K562 (cell line): ENCODE results near the gene KLF13. TPM values are rescaled to one million over a fixed set of nuclear protein-coding genes. Genes with fewer than 3 reads are reported as not detected.

Experiments
- ATAC-seq: fragments of 200-7000 bp; cut with Tn5 transposase; 3 replicates; pipeline ENCODE4 v1.9.1; 2020; ENCODE audit warnings: moderate library complexity
- BruUV-seq: library from RNA; stranded (reverse); fragments of 400-500 nt; replicated peaks from 2 replicates; lab custom pipeline; 2021; lab: Mats Ljungman, UMichigan
- CTCF ChIA-PET: fragments of 300-600 bp; formaldehyde crosslinking; extraction: SDS; loops from one replicate; lab custom pipeline; 2021; ENCODE audit warnings: low intra/inter-chr PET ratio; lab: Yijun Ruan, JAX
- POLR2A ChIA-PET: fragments of 300-600, 350-650 bp; sonication (Branson Sonifier 250); formaldehyde crosslinking; extraction: SDS; loops from one replicate; lab custom pipeline; 2021; ENCODE audit warnings: antibody characterized with exemption, inconsistent platforms; lab: Yijun Ruan, JAX
- DNase-seq, 4 experiments: peaks; one replicate each; pipeline versions ENCODE4 v3.0.0 to v3.0.0-alpha.2; 2011 to 2018; ENCODE audit warnings: low spot score in 3 of 4, mixed read lengths in 3 of 4; ENCODE audit errors: extremely low read depth in 1 of 4
- FAIRE-seq: peaks from 2 replicates; lab custom pipeline; 2011; peaks lifted over from hg19 to GRCh38; lab: Jason Lieb, UNC
- H2AFZ ChIP-seq: 2 replicates; pipeline ENCODE4 v1.6.0; 2011; ENCODE audit warnings: low read depth, low read length, control low read depth, inconsistent platforms
- H3K27ac ChIP-seq: fragments of 200-600 bp; 3 replicates; pipeline ENCODE4 v1.8.0; 2011; ENCODE audit warnings: low read depth, mild to moderate bottlenecking, control low read depth, inconsistent platforms, low read length, moderate library complexity, mixed read lengths; ENCODE audit errors: extremely low read depth
- H3K27me3 ChIP-seq, 2 experiments: fragments of 300-600 bp in 1 of 2; 2 replicates in 1 of 2; 3 replicates in 1 of 2; pipeline versions ENCODE4 v1.6.0 to v1.8.0; 2011; ENCODE audit warnings: inconsistent platforms in 2 of 2, low read length in 2 of 2, mild to moderate bottlenecking in 1 of 2, mixed read lengths in 1 of 2, moderate library complexity in 1 of 2; ENCODE audit not compliant: control insufficient read depth in 2 of 2, insufficient read depth in 2 of 2
- H3K36me3 ChIP-seq: fragments of 300-600 bp; 3 replicates; pipeline ENCODE4 v1.8.0; 2011; ENCODE audit warnings: mild to moderate bottlenecking, low read length, inconsistent platforms; ENCODE audit not compliant: control insufficient read depth, insufficient read depth
- H3K4me1 ChIP-seq, 2 experiments: fragments of 200-600 bp in 1 of 2; replicated peaks in 1 of 2; 2 replicates in 1 of 2; 3 replicates in 1 of 2; pipeline versions ENCODE4 v1.5.1 to v1.8.0; 2011; ENCODE audit warnings: inconsistent platforms in 2 of 2, low read length in 2 of 2, mild to moderate bottlenecking in 1 of 2, mixed read lengths in 1 of 2, moderate library complexity in 1 of 2; ENCODE audit not compliant: control insufficient read depth in 2 of 2, insufficient read depth in 2 of 2
- H3K4me2 ChIP-seq: 2 replicates; pipeline ENCODE4 v1.6.1; 2011; ENCODE audit warnings: low read length, control low read depth, inconsistent platforms, mixed read lengths; ENCODE audit not compliant: insufficient read depth
- H3K4me3 ChIP-seq: fragments of 200-600 bp; sonication (generic), shearing (Covaris generic); 2 replicates; pipeline ENCODE4 v1.5.1; 2016; ENCODE audit warnings: control low read depth, inconsistent platforms
- H3K79me2 ChIP-seq: fragments of 200-600 bp; 3 replicates; pipeline ENCODE4 v1.8.0; 2011; ENCODE audit warnings: low read length, inconsistent platforms; ENCODE audit not compliant: control insufficient read depth, insufficient read depth
- H3K9ac ChIP-seq, 2 experiments: 2 replicates each; pipeline versions ENCODE4 v1.6.0 to v1.6.1; 2011; ENCODE audit warnings: low read depth in 2 of 2, low read length in 2 of 2, control low read depth in 1 of 2, inconsistent platforms in 1 of 2, mild to moderate bottlenecking in 1 of 2, mixed read lengths in 1 of 2; ENCODE audit not compliant: insufficient read depth in 1 of 2
- H3K9me1 ChIP-seq: one replicate; pipeline ENCODE4 v1.6.0; 2011; ENCODE audit warnings: inconsistent platforms, mild to moderate bottlenecking, low read length, moderate library complexity; ENCODE audit not compliant: control insufficient read depth, insufficient read depth
- H3K9me3 ChIP-seq: replicated peaks from 2 replicates; pipeline ENCODE4 v1.5.1; 2011; ENCODE audit warnings: low read depth, low read length, inconsistent platforms; ENCODE audit not compliant: control insufficient read depth, insufficient read depth
- H4K20me1 ChIP-seq: replicated peaks from 2 replicates; pipeline ENCODE4 v1.6.1; 2011; ENCODE audit warnings: low read length, inconsistent platforms, mixed read lengths; ENCODE audit not compliant: control insufficient read depth, insufficient read depth
- CREM ChIP-seq: IDR thresholded peaks from 2 replicates; pipeline ENCODE4 v1.6.1; 2014; ENCODE audit warnings: antibody characterized with exemption, low read depth
- ERF ChIP-seq: fragments of 450-650 bp; formaldehyde crosslinking; IDR thresholded peaks from 2 replicates; pipeline ENCODE4 v1.4.0; 2020; ENCODE audit warnings: mild to moderate bottlenecking, mixed read lengths
- JUNB ChIP-seq: fragments of 450-650 bp; formaldehyde crosslinking; conservative IDR thresholded peaks from 2 replicates; pipeline ENCODE4 v1.4.0; 2020; ENCODE audit warnings: mild to moderate bottlenecking
- MEF2A ChIP-seq: IDR thresholded peaks from 2 replicates; pipeline ENCODE4 v1.6.1; 2011; ENCODE audit warnings: low read depth, mild to moderate bottlenecking, low read length, moderate library complexity; ENCODE audit not compliant: control insufficient read depth
- MTA3 ChIP-seq: fragments of 450-650 bp; formaldehyde crosslinking; IDR thresholded peaks from 2 replicates; pipeline ENCODE4 v1.6.1; 2017; ENCODE audit warnings: mild to moderate bottlenecking, borderline replicate concordance
- TEAD1 ChIP-seq, 2 experiments: fragments of 450-650 bp in 1 of 2; sonication (generic) in 1 of 2; formaldehyde crosslinking; IDR thresholded peaks; 2 replicates each; pipeline versions ENCODE4 v1.4.0 to v1.8.0; 2020 to 2022; ENCODE audit warnings: mild to moderate bottlenecking in 2 of 2, missing genetic modification reagents in 1 of 2
- ZFX ChIP-seq: sonication (generic); formaldehyde crosslinking; IDR thresholded peaks from 2 replicates; pipeline ENCODE4 v1.8.0; 2022; ENCODE audit warnings: mild to moderate bottlenecking, missing genetic modification reagents, moderate library complexity
- WGBS: fragments of 100-300 bp; shearing (Covaris generic); methylation state at CpG from one replicate; pipeline ENCODE4 v1.1.6; 2016; ENCODE audit warnings: low coverage, mixed read lengths; ENCODE audit not compliant: insufficient coverage; ENCODE audit errors: missing lambda C conversion rate; 5-methylcytosine and 5-hydroxymethylcytosine counted together
- in situ Hi-C: fragments of 300-500 bp; cut with MboI; formaldehyde crosslinking; loops from 4 replicates; pipeline ENCODE4 v1.15.0; 2018; ENCODE audit warnings: inconsistent platforms, mixed read lengths
- intact Hi-C: fragments of 100-400 bp; cut with micrococcal nuclease; formaldehyde crosslinking; loops from 2 replicates; pipeline ENCODE4 v1.14.2; 2022
- polyA plus RNA-seq, 8 experiments: library from polyadenylated mRNA; depleted of rRNA in 4 of 8; stranded (reverse) in 5 of 8; unstranded in 3 of 8; fragments of >200 nt; fragmentation: Nextera tagmentation in 2 of 8; fragmentation: Illumina TruSeq in 1 of 8; extraction: Ambion mirVana in 2 of 8; extraction: Trizol in 1 of 8; gene quantifications; 2 replicates each; pipeline versions ENCODE4 v1.2.1 to v1.2.3, GENCODE V29; 2011 to 2014; ENCODE audit warnings: inconsistent platforms in 1 of 8, missing spikeins in 1 of 8
- total RNA-seq, 7 experiments: library from RNA; depleted of rRNA in 6 of 7; stranded (reverse); fragments of >200 nt in 6 of 7; fragmentation: Illumina TruSeq in 2 of 7; extraction: Trizol in 2 of 7; gene quantifications; 2 replicates each; pipeline versions ENCODE4 v1.2.1 to v1.2.3, GENCODE V29; 2011 to 2021; ENCODE audit warnings: low replicate concordance in 1 of 7

Gene KLF13
- total and polyA plus RNA-seq, 9 of the 15 experiments (the other 6 are each of a cell fraction or from before 2014, with no cell fraction given) = 1.8 to 10.5 (median 4.8) TPM

DNA sequence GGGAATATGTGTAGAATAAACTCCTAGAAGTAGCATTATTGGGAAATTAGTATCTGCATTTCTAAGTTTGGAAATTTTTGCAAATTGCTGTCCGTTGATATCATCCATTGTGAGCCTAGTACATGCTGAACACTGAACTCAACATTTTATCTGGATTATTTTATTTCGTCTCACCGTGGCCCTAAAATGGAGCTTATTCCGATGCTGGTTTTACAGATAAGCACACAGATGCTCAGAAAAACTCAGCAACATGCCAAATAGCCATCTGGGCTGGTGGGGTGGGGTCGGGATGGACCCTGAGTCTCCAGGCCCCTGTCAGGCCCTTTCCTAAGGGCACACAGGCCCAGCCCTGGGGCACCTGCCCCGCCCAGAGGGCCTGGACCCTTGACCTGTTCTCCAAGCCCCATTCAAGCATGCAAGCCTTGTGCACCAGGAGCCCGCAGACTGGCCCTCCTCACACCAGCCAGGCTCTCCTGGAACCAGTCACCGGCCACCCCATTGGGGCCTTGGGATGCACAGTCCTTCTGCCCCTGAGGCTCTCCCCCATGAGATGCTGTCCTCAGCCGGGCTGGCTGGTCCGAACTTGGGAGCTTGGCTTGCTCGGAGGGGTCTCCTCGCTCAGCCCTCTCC lies 20.7 kb upstream of the KLF13 start:
- DNase-seq (no peak), ATAC-seq (no peak), FAIRE-seq (no peak)
- TF ChIP-seq JUNB (CRISPR knock-in tag) (no peak), CREM (no peak), MTA3 (no peak), ZFX (CRISPR knock-in tag) (no peak), MEF2A (no peak), ERF (no peak), TEAD1 (CRISPR knock-in tag; IDR thresholded peaks at IDR 0.05) (no peak)
- Histone ChIP-seq H3K9me3 (no peaks in the 10 kb centered on the region), H2AFZ (no peak overlapping the region), H3K4me2 (no peak overlapping the region), H3K27ac (no peak overlapping the region), H3K79me2 (no peaks in the 10 kb centered on the region), H3K9me1 (no peaks in the 10 kb centered on the region), H3K4me1 (peaks cover 3 to 30% of the 10 kb centered on the region in 2 experiments; a peak in 3 of 5 replicates), H3K36me3 (no peaks in the 10 kb centered on the region), H4K20me1 (no peaks in the 10 kb centered on the region; the same call in 1 of the 2 replicates), H3K4me3 (no peak overlapping the region), H3K9ac (no peak overlapping the region), H3K27me3 (peaks cover 12 to 52% of the 10 kb centered on the region in 2 experiments)
- no TSS peak for BruUV-seq
- intact Hi-C loops (no loop called here), in situ Hi-C loops (no loop called here)
- ChIA-PET CTCF (no interaction called here), POLR2A (interaction anchor here (1.3 kb wide), 1 partner anchor 13 kb away, joined by 3 read pairs; no protein-coding TSS in a partner anchor)
- WGBS = 3% methylated on average over 6 of the region's 12 CpGs
